Measurements from ENCODE around the gene LLGL1. TPM values are rescaled to one million over a fixed set of nuclear protein-coding genes. Genes with fewer than 3 reads are reported as not detected.

Gene LLGL1
- 49.6 and 50.1 TPM in 2 replicates for total RNA-seq

GRCh38 chr17:18225121-18225641 is at the start of gene LLGL1:
LLGL1 (plus strand) TSS chr17:18225635; CDS start chr17:18225683, 48 bp downstream.

GRCh38 chr17:18183334-18184142 is 41.9 kb upstream of the LLGL1 start, which contains the start of gene ALKBH5:
ALKBH5 (plus strand) TSS chr17:18183828; CDS start chr17:18184244, 416 bp downstream.

DNA sequence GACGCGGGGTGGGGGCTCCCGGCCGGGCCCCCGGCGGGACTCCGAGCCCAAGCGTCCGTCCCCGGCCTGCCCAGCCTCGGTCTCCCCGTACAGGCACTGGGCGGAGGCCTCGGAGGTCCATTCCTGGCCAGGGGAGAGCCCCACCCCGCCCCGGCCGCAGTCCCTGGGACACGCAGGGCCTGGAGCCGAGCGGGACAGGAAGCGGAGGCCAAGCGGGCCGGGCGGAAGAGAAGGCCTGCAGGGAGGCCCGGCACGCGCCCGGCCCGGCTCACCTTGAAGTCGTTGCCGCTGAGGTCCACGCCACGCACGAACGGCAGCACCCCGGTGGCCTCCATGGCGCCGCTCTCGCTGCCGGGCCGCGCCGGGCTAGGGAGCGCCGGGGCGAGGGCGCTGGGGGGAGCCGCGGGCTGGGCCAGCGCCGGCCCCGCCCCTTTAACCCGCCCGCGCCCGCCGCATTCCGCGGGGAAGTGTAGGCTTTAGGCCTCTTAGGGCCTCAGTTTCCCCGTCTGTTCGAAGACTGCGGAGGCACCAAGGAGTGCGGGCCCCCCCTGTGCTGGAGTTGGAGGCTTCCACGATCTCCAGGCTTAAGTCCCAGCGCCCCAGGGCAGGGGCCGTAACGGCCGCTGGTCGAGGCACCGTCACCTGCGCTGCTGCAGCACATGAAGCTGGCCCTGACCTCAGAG is 33.1 kb downstream of the LLGL1 start, which contains the start of gene FLII:
Gene FLII, minus strand, starts transcription at position 383 of the 683 bp plus-strand sequence. Its CDS starts 48 bp downstream, at position 335.

GRCh38 chr17:18260332-18261145 is 35.1 kb downstream of the LLGL1 start, which contains the start of gene MIEF2:
MIEF2 (plus strand) TSS chr17:18260662; CDS start chr17:18262721, 2,059 bp downstream.

Other genes starting within 250 kb of the LLGL1 start
- 15.4 and 16.0 TPM in 2 replicates for gene ATPAF2, start 186.5 kb upstream of the LLGL1 start, total RNA-seq
- gene GID4, start 186.2 kb upstream of the LLGL1 start, total RNA-seq: 8.9 and 9.2 TPM in 2 replicates
- 31.2 and 40.7 TPM in 2 replicates for gene DRG2, start 137.7 kb upstream of the LLGL1 start, total RNA-seq
- 1.2 and 1.3 TPM in 2 replicates for gene MYO15A, start 116.9 kb upstream of the LLGL1 start, total RNA-seq
- 129 TPM in 2 replicates for gene ALKBH5, start 41.8 kb upstream of the LLGL1 start, total RNA-seq
- gene FLII, start 33.1 kb downstream of the LLGL1 start, total RNA-seq: 175 and 363 TPM in 2 replicates
- 19.9 and 20.5 TPM in 2 replicates for gene MIEF2, start 35.0 kb downstream of the LLGL1 start, total RNA-seq
- gene TOP3A, start 89.4 kb downstream of the LLGL1 start, total RNA-seq: 26.4 and 33.2 TPM in 2 replicates
- gene SMCR8, start 89.7 kb downstream of the LLGL1 start, total RNA-seq: 18.1 and 28.1 TPM in 2 replicates
- gene SHMT1, start 137.9 kb downstream of the LLGL1 start, total RNA-seq: 3.9 and 6.8 TPM in 2 replicates
- not detected in 2 replicates for gene EVPLL, start 152.1 kb downstream of the LLGL1 start, total RNA-seq

All from smooth muscle cell of the umbilical artery (primary cell).